HepG2 (cell line): ENCODE measurements around the gene ANKRD1. TPM values are rescaled to one million over a fixed set of nuclear protein-coding genes. Genes with fewer than 3 reads are reported as not detected.
A peak's percentile ranks its signal among the peaks of the same experiment; 100 is the strongest.

Experiments used
- ATAC-seq: fragments of 200-7000 bp; cut with Tn5 transposase; 3 replicates; pipeline ENCODE4 v1.9.1; 2020; ENCODE audit warnings: mild to moderate bottlenecking, moderate library complexity
- BruUV-seq: library from RNA; stranded (reverse); fragments of 400-500 nt; replicated peaks from 2 replicates; lab custom pipeline; 2021; lab: Mats Ljungman, UMichigan
- CTCF ChIA-PET: fragments of 300-600 bp; formaldehyde crosslinking; extraction: SDS; loops from one replicate; lab custom pipeline; 2021; ENCODE audit warnings: low total read pairs, inconsistent platforms, low intra/inter-chr PET ratio; lab: Yijun Ruan, JAX
- POLR2A ChIA-PET: fragments of 350-600 bp; sonication (Branson Sonifier 250); formaldehyde crosslinking; loops from one replicate; lab custom pipeline; 2020; ENCODE audit warnings: antibody characterized with exemption, inconsistent platforms; lab: Yijun Ruan, JAX
- DNase-seq: peaks from one replicate; pipeline ENCODE4 v3.0.0-alpha.2; 2015; ENCODE audit warnings: low spot score
- FAIRE-seq: peaks from 3 replicates; lab custom pipeline; 2011; peaks lifted over from hg19 to GRCh38; lab: Jason Lieb, UNC
- H2AFZ ChIP-seq: one replicate; pipeline ENCODE4 v1.6.1; 2011; ENCODE audit warnings: low read length, inconsistent platforms
- H3K27ac ChIP-seq: fragments of 300-600 bp; 3 replicates; pipeline ENCODE4 v1.8.0; 2011; ENCODE audit warnings: mixed run types, mild to moderate bottlenecking, mixed read lengths, low read length, inconsistent platforms; ENCODE audit not compliant: insufficient read depth; ENCODE audit errors: extremely low read length
- H3K27me3 ChIP-seq, 2 experiments: fragments of 200-600 bp in 1 of 2; 2 replicates in 1 of 2; 3 replicates in 1 of 2; pipeline versions ENCODE4 v1.6.0 to v1.8.0; 2011; ENCODE audit warnings: low read length in 2 of 2, mild to moderate bottlenecking in 2 of 2, moderate library complexity in 2 of 2, inconsistent platforms in 1 of 2; ENCODE audit not compliant: insufficient read depth in 2 of 2, control insufficient read depth in 1 of 2
- H3K36me3 ChIP-seq, 2 experiments: fragments of 200-600 bp in 1 of 2; replicated peaks in 1 of 2; 2 replicates in 1 of 2; 3 replicates in 1 of 2; pipeline versions ENCODE4 v1.5.1 to v1.8.0; 2011; ENCODE audit warnings: low read length in 2 of 2, inconsistent platforms in 1 of 2; ENCODE audit not compliant: insufficient read depth in 2 of 2, control insufficient read depth in 1 of 2
- H3K4me1 ChIP-seq: 2 replicates; pipeline ENCODE4 v1.5.1; 2012; ENCODE audit warnings: low read length, inconsistent platforms; ENCODE audit not compliant: insufficient read depth
- H3K4me2 ChIP-seq: 2 replicates; pipeline ENCODE4 v1.6.0; 2011; ENCODE audit warnings: low read depth, low read length, inconsistent platforms
- H3K4me3 ChIP-seq, 3 experiments: fragments of 200-600 bp in 1 of 3; sonication (generic), shearing (Covaris generic) in 1 of 3; replicated peaks in 1 of 3; 2 replicates each; pipeline ENCODE4 v1.5.1; 2011 to 2016; ENCODE audit warnings: low read length in 3 of 3, inconsistent platforms in 2 of 3, low read depth in 2 of 3, mild to moderate bottlenecking in 2 of 3, control low read depth in 1 of 3, mixed read lengths in 1 of 3; ENCODE audit not compliant: insufficient read depth in 1 of 3
- H3K79me2 ChIP-seq: one replicate; pipeline ENCODE4 v1.6.1; 2011; ENCODE audit warnings: low read length, inconsistent platforms; ENCODE audit not compliant: insufficient read depth
- H3K9ac ChIP-seq: 2 replicates; pipeline ENCODE4 v1.6.0; 2011; ENCODE audit warnings: mild to moderate bottlenecking, low read depth, low read length, inconsistent platforms; ENCODE audit not compliant: insufficient read depth
- H3K9me3 ChIP-seq: 2 replicates; pipeline ENCODE4 v1.5.1; 2012; ENCODE audit warnings: mild to moderate bottlenecking, low read length
- H4K20me1 ChIP-seq: 2 replicates; pipeline ENCODE4 v1.6.0; 2011; ENCODE audit warnings: inconsistent platforms, mild to moderate bottlenecking, low read length, moderate library complexity; ENCODE audit not compliant: insufficient read depth
- FIP1L1 ChIP-seq: fragments of 200-400 bp; formaldehyde crosslinking; IDR thresholded peaks from 2 replicates; pipeline ENCODE4 v1.6.1; 2018; ENCODE audit warnings: low read depth, mild to moderate bottlenecking, low read length, moderate library complexity, borderline replicate concordance; ENCODE audit not compliant: insufficient read depth
- GATA4 ChIP-seq: sonication (generic); IDR thresholded peaks from 2 replicates; pipeline ENCODE4 v1.6.1; 2016; ENCODE audit warnings: antibody characterized with exemption, low read depth, borderline replicate concordance
- HCFC1 ChIP-seq: fragments of 150-350 bp; IDR thresholded peaks from 2 replicates; pipeline ENCODE4 v1.6.1; 2014; ENCODE audit warnings: low read depth, low read length
- MTA1 ChIP-seq: sonication (generic); formaldehyde crosslinking; IDR thresholded peaks from 2 replicates; pipeline ENCODE4 v1.4.0; 2020; ENCODE audit warnings: missing genetic modification reagents, mild to moderate bottlenecking, borderline replicate concordance
- NFYC ChIP-seq: IDR thresholded peaks from 2 replicates; pipeline ENCODE4 v1.6.1; 2016; ENCODE audit warnings: missing genetic modification reagents, missing compliant biosample characterization
- POGZ ChIP-seq: sonication (generic); formaldehyde crosslinking; IDR thresholded peaks from 2 replicates; pipeline ENCODE4 v1.4.0; 2020; ENCODE audit warnings: mild to moderate bottlenecking, missing genetic modification reagents
- RXRB ChIP-seq: IDR thresholded peaks from 2 replicates; pipeline ENCODE4 v1.6.1; 2016; ENCODE audit warnings: borderline replicate concordance, missing genetic modification reagents, missing compliant biosample characterization
- SALL1 ChIP-seq: sonication (generic); formaldehyde crosslinking; IDR thresholded peaks from 2 replicates; pipeline ENCODE4 v1.8.0; 2022; ENCODE audit warnings: mild to moderate bottlenecking, missing genetic modification reagents
- ZBTB4 ChIP-seq: sonication (generic); formaldehyde crosslinking; IDR thresholded peaks from 2 replicates; pipeline ENCODE4 v1.4.0; 2020; ENCODE audit warnings: missing genetic modification reagents, mild to moderate bottlenecking, borderline replicate concordance
- ZBTB7B ChIP-seq: sonication (generic); formaldehyde crosslinking; IDR thresholded peaks from 2 replicates; pipeline ENCODE4 v1.4.0; 2020; ENCODE audit warnings: missing genetic modification reagents
- ZNF281 ChIP-seq: sonication (generic); formaldehyde crosslinking; IDR thresholded peaks from 2 replicates; pipeline ENCODE4 v1.4.0; 2020; ENCODE audit warnings: missing genetic modification reagents, borderline replicate concordance
- ZNF670 ChIP-seq: sonication (generic); formaldehyde crosslinking; IDR thresholded peaks from 2 replicates; pipeline ENCODE4 v1.8.0; 2022; ENCODE audit warnings: mild to moderate bottlenecking, missing genetic modification reagents, borderline replicate concordance
- WGBS: methylation state at CpG from one replicate; pipeline ENCODE4 v1.1.6; 2017; ENCODE audit warnings: low lambda C conversion rate; 5-methylcytosine and 5-hydroxymethylcytosine counted together
- in situ Hi-C: cut with HindIII; loops from 2 replicates; pipeline ENCODE4 v1.10.0; 2017; ENCODE audit warnings: low pct_unique_long_range_greater_than_20kb; ENCODE audit not compliant: extremely low pct_ligation_motif_present
- intact Hi-C: fragments of 100-400 bp; cut with micrococcal nuclease; formaldehyde crosslinking; loops from one replicate; pipeline ENCODE4 v1.10.0; 2022; ENCODE audit not compliant: unreplicated experiment
- polyA plus RNA-seq, 8 experiments: library from polyadenylated mRNA; depleted of rRNA in 3 of 8; stranded (reverse) in 7 of 8; unstranded in 1 of 8; fragments of >200 nt; fragmentation: Illumina TruSeq in 4 of 8; extraction: Trizol in 4 of 8; gene quantifications; 2 replicates each; pipeline versions ENCODE4 v1.2.1 to v1.2.3, GENCODE V29; 2011 to 2016; ENCODE audit warnings: low read depth in 4 of 8, missing spikeins in 1 of 8, mixed read lengths in 1 of 8; ENCODE audit not compliant: insufficient read depth in 1 of 8
- total RNA-seq, 5 experiments: library from RNA; depleted of rRNA; stranded (reverse); fragments of >200 nt; fragmentation: Illumina TruSeq; extraction: Trizol; gene quantifications; 2 replicates each; pipeline ENCODE4 v1.2.3, GENCODE V29; 2016; ENCODE audit warnings: low read depth in 1 of 5

Gene ANKRD1
- total and polyA plus RNA-seq, 2 of the 13 experiments (the other 11 are each of a cell fraction or from before 2014, with no cell fraction given): 19.4 to 41.8 TPM

- peak; percentile 74 for FAIRE-seq
- peak within 1 kb of the TSS; percentile 75 for H2AFZ ChIP-seq
- peaks cover 0 to 17% of the 10 kb centered on the region in 2 experiments; a peak in 3 of 5 replicates for H3K36me3 ChIP-seq
- H3K27me3 ChIP-seq: no peaks in the 10 kb centered on the region; a peak in 1 of 5 replicates
- peaks cover 25% of the 10 kb centered on the region for H3K79me2 ChIP-seq
- peak; percentile 75 for DNase-seq
- peaks cover 13% of the 10 kb centered on the region for H3K9me3 ChIP-seq
- peak; percentile 100 for ATAC-seq
- peak within 1 kb of the TSS; percentile 83 for H3K9ac ChIP-seq
- intact Hi-C loops (loop anchor here (2.0 kb wide), 1 partner anchor 121 kb away; no protein-coding TSS in a partner anchor), in situ Hi-C loops (no loop called here)
- peak within 1 kb of the TSS; percentile 64 for H3K27ac ChIP-seq
- peak within 1 kb of the TSS; percentile 85 for H3K4me2 ChIP-seq
- no peaks in the 10 kb centered on the region for H4K20me1 ChIP-seq
- ChIA-PET CTCF (interaction anchor here (1.5 kb wide), 1 partner anchor 120 kb away, joined by 5 read pairs; no protein-coding TSS in a partner anchor), POLR2A (interaction anchor here (1.5 kb wide), 1 partner anchor 16 kb away, joined by 3 read pairs; no protein-coding TSS in a partner anchor)
- H3K4me3 ChIP-seq: peak within 1 kb of the TSS; percentile 86 to 93 (median 86)
- BruUV-seq: no TSS peak
- H3K4me1 ChIP-seq: peaks cover 28% of the 10 kb centered on the region
- 1% methylated on average over 15 of the region's 43 CpGs for WGBS
- TF ChIP-seq FIP1L1 (no peak), HCFC1 (peak; percentile 87), ZNF670 (peak; percentile 86; the same call in 1 of the 2 replicates), NFYC (CRISPR knock-in tag) (no peak), MTA1 (CRISPR knock-in tag) (no peak; the same call in 1 of the 2 replicates), ZBTB7B (no peak), GATA4 (no peak), ZNF281 (no peak), POGZ (CRISPR knock-in tag) (peak; percentile 61), ZBTB4 (CRISPR knock-in tag) (peak; percentile 80; the same call in 1 of the 2 replicates), SALL1 (CRISPR knock-in tag) (peak; percentile 60), RXRB (CRISPR knock-in tag) (peak; percentile 39; the same call in 1 of the 2 replicates)
These were observed 48.9 kb downstream of the ANKRD1 start, which contains the start of gene RPP30 for GRCh38 chr10:90871766-90872647. Gene RPP30 (plus strand): TSS chr10:90871974. CDS start chr10:90871987, 13 bp downstream.
